H1 (cell line): ENCODE data around the gene CYP39A1. TPM values are rescaled to one million over a fixed set of nuclear protein-coding genes. Genes with fewer than 3 reads are reported as not detected.

Source experiments
- CTCF ChIA-PET: fragments of 300-600 bp; sonication (Branson Sonifier 250); formaldehyde crosslinking; loops from one replicate; lab custom pipeline; 2021; ENCODE audit not compliant: partially characterized antibody; lab: Charles Lee
- POLR2A ChIA-PET: fragments of 300-600 bp; sonication (Branson Sonifier 250); formaldehyde crosslinking; loops from one replicate; lab custom pipeline; 2021; ENCODE audit warnings: inconsistent platforms; ENCODE audit not compliant: partially characterized antibody; lab: Charles Lee
- DNase-seq, 2 experiments: peaks; one replicate each; pipeline versions ENCODE4 v3.0.0 to v3.0.0-alpha.2; 2010 to 2022; ENCODE audit warnings: low spot score in 2 of 2, low read depth in 1 of 2, mixed read lengths in 1 of 2
- FAIRE-seq: peaks from 2 replicates; lab custom pipeline; 2011; peaks lifted over from hg19 to GRCh38; lab: Jason Lieb, UNC
- H2AFZ ChIP-seq: 2 replicates; pipeline ENCODE4 v1.8.1; 2012; ENCODE audit warnings: low read length, inconsistent platforms
- H2AK5ac ChIP-seq: 2 replicates; pipeline ENCODE4 v1.6.1; 2013; ENCODE audit warnings: low read depth, low read length
- H2BK120ac ChIP-seq: replicated peaks from 2 replicates; pipeline ENCODE3; 2013; ENCODE audit warnings: low read depth, low read length, inconsistent platforms
- H2BK12ac ChIP-seq: 2 replicates; pipeline ENCODE4 v1.6.1; 2013; ENCODE audit warnings: low read depth, low read length
- H2BK15ac ChIP-seq: 2 replicates; pipeline ENCODE4 v1.6.1; 2013; ENCODE audit warnings: low read length
- H2BK20ac ChIP-seq: 2 replicates; pipeline ENCODE4 v1.6.1; 2013; ENCODE audit warnings: low read length
- H2BK5ac ChIP-seq: 2 replicates; pipeline ENCODE4 v1.6.1; 2013; ENCODE audit warnings: low read depth, low read length
- H3K14ac ChIP-seq: 2 replicates; pipeline ENCODE4 v1.6.1; 2013; ENCODE audit warnings: inconsistent platforms; ENCODE audit not compliant: insufficient read length
- H3K18ac ChIP-seq: 2 replicates; pipeline ENCODE4 v1.6.1; 2013; ENCODE audit warnings: low read length; ENCODE audit errors: extremely low read depth
- H3K23ac ChIP-seq: 2 replicates; pipeline ENCODE4 v1.6.1; 2013; ENCODE audit warnings: inconsistent platforms; ENCODE audit not compliant: insufficient read length
- H3K23me2 ChIP-seq: 2 replicates; pipeline ENCODE4 v1.6.1; 2013; ENCODE audit warnings: low read depth, low read length
- H3K27ac ChIP-seq: 2 replicates; pipeline ENCODE4 v1.6.1; 2011; ENCODE audit warnings: low read depth, low read length, inconsistent platforms
- H3K27me3 ChIP-seq, 4 experiments: replicated peaks in 1 of 4; 1 replicate in 1 of 4; 2 replicates in 3 of 4; pipeline versions ENCODE4 v1.6.1 to v1.8.1; 2011 to 2013; ENCODE audit warnings: low read length in 3 of 4, mild to moderate bottlenecking in 3 of 4, inconsistent platforms in 2 of 4, mixed read lengths in 2 of 4, moderate library complexity in 1 of 4; ENCODE audit not compliant: control insufficient read depth in 3 of 4, insufficient read depth in 3 of 4; ENCODE audit errors: extremely low read depth in 1 of 4
- H3K36me3 ChIP-seq, 4 experiments: 2 replicates each; pipeline versions ENCODE4 v1.6.1 to v1.8.1; 2011 to 2013; ENCODE audit warnings: mild to moderate bottlenecking in 4 of 4, low read length in 3 of 4, moderate library complexity in 2 of 4, control low read depth in 1 of 4, inconsistent platforms in 1 of 4; ENCODE audit not compliant: insufficient read depth in 4 of 4, control insufficient read depth in 2 of 4
- H3K4ac ChIP-seq: replicated peaks from 2 replicates; pipeline ENCODE3; 2013; ENCODE audit warnings: low read length, low read depth, mixed read lengths, inconsistent platforms; ENCODE audit not compliant: insufficient read length
- H3K4me1 ChIP-seq, 4 experiments: replicated peaks in 1 of 4; 1 replicate in 1 of 4; 2 replicates in 3 of 4; pipeline versions ENCODE4 v1.6.1 to v1.8.1; 2011 to 2013; ENCODE audit warnings: low read length in 3 of 4, inconsistent platforms in 2 of 4, mixed read lengths in 1 of 4; ENCODE audit not compliant: insufficient read depth in 4 of 4, control insufficient read depth in 3 of 4
- H3K4me2 ChIP-seq, 2 experiments: 2 replicates each; pipeline versions ENCODE4 v1.6.1 to v1.8.1; 2011 to 2013; ENCODE audit warnings: low read depth in 2 of 2, low read length in 2 of 2, control low read depth in 1 of 2, inconsistent platforms in 1 of 2, mild to moderate bottlenecking in 1 of 2; ENCODE audit not compliant: insufficient read depth in 1 of 2
- H3K4me3 ChIP-seq, 4 experiments: fragments of 200-600, 300-600 bp in 1 of 4; sonication (generic), shearing (Covaris generic), sonication (Bioruptor Twin) in 1 of 4; 2 replicates each; pipeline versions ENCODE4 v1.5.1 to v1.8.1; 2011 to 2016; ENCODE audit warnings: low read length in 4 of 4, low read depth in 3 of 4, control low read depth in 2 of 4, inconsistent platforms in 2 of 4, mild to moderate bottlenecking in 2 of 4, mixed read lengths in 1 of 4, moderate library complexity in 1 of 4; ENCODE audit not compliant: insufficient read depth in 2 of 4; ENCODE audit errors: extremely low read depth in 1 of 4
- H3K56ac ChIP-seq: replicated peaks from 2 replicates; pipeline ENCODE3; 2013; ENCODE audit warnings: low read depth, mild to moderate bottlenecking, mixed read lengths, low read length, inconsistent platforms; ENCODE audit not compliant: insufficient read length
- H3K79me1 ChIP-seq: 2 replicates; pipeline ENCODE4 v1.6.1; 2013; ENCODE audit warnings: low read depth, low read length, control low read depth
- H3K79me2 ChIP-seq, 2 experiments: 2 replicates each; pipeline versions ENCODE4 v1.6.1 to v1.8.1; 2012 to 2013; ENCODE audit warnings: low read length in 2 of 2, mild to moderate bottlenecking in 2 of 2, inconsistent platforms in 1 of 2; ENCODE audit not compliant: insufficient read depth in 2 of 2, control insufficient read depth in 1 of 2
- H3K9ac ChIP-seq, 4 experiments: replicated peaks in 1 of 4; 1 replicate in 1 of 4; 2 replicates in 3 of 4; pipeline versions ENCODE4 v1.6.1 to v1.8.1; 2011 to 2013; ENCODE audit warnings: low read depth in 3 of 4, low read length in 3 of 4, control low read depth in 2 of 4, mild to moderate bottlenecking in 2 of 4, moderate library complexity in 2 of 4, inconsistent platforms in 1 of 4; ENCODE audit errors: extremely low read depth in 1 of 4
- H3K9me3 ChIP-seq, 2 experiments: 2 replicates each; pipeline versions ENCODE4 v1.6.1 to v1.8.1; 2012 to 2013; ENCODE audit warnings: mild to moderate bottlenecking in 2 of 2, moderate library complexity in 2 of 2, control low read depth in 1 of 2, inconsistent platforms in 1 of 2, low read depth in 1 of 2, low read length in 1 of 2, mixed read lengths in 1 of 2; ENCODE audit not compliant: insufficient read depth in 2 of 2
- H4K20me1 ChIP-seq, 2 experiments: replicated peaks in 1 of 2; 2 replicates each; pipeline versions ENCODE3 to v1.8.1; 2011 to 2013; ENCODE audit warnings: inconsistent platforms in 2 of 2, low read length in 2 of 2, mild to moderate bottlenecking in 1 of 2; ENCODE audit not compliant: insufficient read depth in 2 of 2, control insufficient read depth in 1 of 2
- H4K5ac ChIP-seq: 2 replicates; pipeline ENCODE4 v1.6.1; 2013; ENCODE audit warnings: low read length, low read depth, mixed read lengths, inconsistent platforms; ENCODE audit not compliant: insufficient read length
- H4K8ac ChIP-seq: 2 replicates; pipeline ENCODE4 v1.8.0; 2013; ENCODE audit warnings: mild to moderate bottlenecking, moderate library complexity, low read length, inconsistent platforms; ENCODE audit not compliant: insufficient read depth; ENCODE audit errors: extremely low read depth
- H4K91ac ChIP-seq: replicated peaks from 2 replicates; pipeline ENCODE3; 2013; ENCODE audit warnings: low read length, mixed read lengths, inconsistent platforms; ENCODE audit not compliant: insufficient read length
- ATF3 ChIP-seq: IDR thresholded peaks from 2 replicates; pipeline ENCODE4 v1.6.1; 2011; ENCODE audit warnings: low read depth, mild to moderate bottlenecking, low read length; ENCODE audit not compliant: insufficient read depth
- E2F6 ChIP-seq: IDR thresholded peaks from 2 replicates; pipeline ENCODE4 v1.6.1; 2012; ENCODE audit warnings: inconsistent platforms
- YY1 ChIP-seq: IDR thresholded peaks from 2 replicates; pipeline ENCODE4 v1.6.1; 2011; ENCODE audit warnings: low read depth, mild to moderate bottlenecking, low read length
- WGBS, 2 experiments: shearing (Covaris generic) in 1 of 2; methylation state at CpG; one replicate each; pipeline versions ENCODE4 v1.1.6 to v1.1.7; 2013 to 2015; ENCODE audit warnings: low lambda C conversion rate in 2 of 2, mixed read lengths in 2 of 2, inconsistent platforms in 1 of 2, low coverage in 1 of 2, missing lambda C conversion rate in 1 of 2; ENCODE audit not compliant: insufficient replicate concordance in 2 of 2, insufficient coverage in 1 of 2, insufficient read length in 1 of 2; ENCODE audit errors: extremely low coverage in 1 of 2, missing lambda C conversion rate in 1 of 2; 5-methylcytosine and 5-hydroxymethylcytosine counted together
- polyA plus RNA-seq, 7 experiments: library from polyadenylated mRNA; depleted of rRNA in 3 of 7; stranded (reverse) in 5 of 7; unstranded in 2 of 7; fragments of >200 nt in 5 of 7; fragments of 200-250 nt in 2 of 7; gene quantifications; 1 replicate in 5 of 7; 2 replicates in 1 of 7; 4 replicates in 1 of 7; pipeline versions ENCODE4 v1.2.1 to v1.2.3, GENCODE V29; 2011 to 2013; ENCODE audit warnings: missing spikeins in 2 of 7, mixed read lengths in 2 of 7
- total RNA-seq: library from RNA; stranded (reverse); fragmentation: NEBNext Ultra II Directional; extraction: Animal tissue kit (Norgen Biotek cat#: 25700); gene quantifications from 2 replicates; pipeline ENCODE4 v1.2.1, GENCODE V29; 2021

CYP39A1 gene
- total and polyA plus RNA-seq, 2 of the 8 experiments (the other 6 are each of a cell fraction or from before 2014, with no cell fraction given): 0.71 to 2.4 TPM

GRCh38 chr6:46505693-46506512 is 146.7 kb downstream of the CYP39A1 start:
- POLR2A ChIA-PET: no interaction called here
- Histone ChIP-seq H3K27me3 (no peaks in the 10 kb centered on the region), H2AFZ (no peak overlapping the region), H3K4me3 (no peak overlapping the region), H3K14ac (no peak overlapping the region), H3K23ac (no peak overlapping the region), H3K18ac (no peak overlapping the region), H4K8ac (no peak overlapping the region), H3K27ac (no peak overlapping the region), H3K79me1 (no peaks in the 10 kb centered on the region), H2BK5ac (no peak overlapping the region), H2AK5ac (no peak overlapping the region), H3K9me3 (no peaks in the 10 kb centered on the region), H2BK15ac (no peak overlapping the region), H2BK20ac (no peak overlapping the region), H2BK120ac (no peak overlapping the region), H3K9ac (no peak overlapping the region), H3K36me3 (no peaks in the 10 kb centered on the region), H4K5ac (no peak overlapping the region), H4K91ac (no peak overlapping the region), H3K4me1 (no peaks in the 10 kb centered on the region), H3K56ac (no peak overlapping the region), H3K4ac (no peak overlapping the region), H4K20me1 (no peaks in the 10 kb centered on the region), H3K4me2 (no peak overlapping the region), H3K79me2 (no peaks in the 10 kb centered on the region), H3K23me2 (no peaks in the 10 kb centered on the region), H2BK12ac (no peak overlapping the region)
- FAIRE-seq (no peak), DNase-seq (no peak)
- CTCF ChIA-PET: interaction anchor here (1.8 kb wide), 1 partner anchor 17 kb away, joined by 3 read pairs; no protein-coding TSS in a partner anchor
- no peak for TF ChIP-seq ATF3
- TF ChIP-seq YY1: no peak
- TF ChIP-seq E2F6: no peak
- 89% methylated on average over 7 of the region's 7 CpGs; no CpG with 5 or more reads in 1 of the 2 experiments for WGBS, 2 experiments
